B cell (primary cell): ENCODE measurements around the gene POLD2.

Experiments used
- CTCF ChIP-seq: fragments of 200-600 bp; IDR thresholded peaks from one replicate; pipeline ENCODE4 v1.8.0; 2022; ENCODE audit warnings: antibody characterized with exemption, mild to moderate bottlenecking
- EZH2 ChIP-seq: IDR thresholded peaks from 2 replicates; pipeline ENCODE4 v1.6.1; 2012; ENCODE audit warnings: borderline replicate concordance, low read depth, mild to moderate bottlenecking, moderate library complexity, low read length; ENCODE audit not compliant: insufficient read depth, poor library complexity, severe bottlenecking

DNA sequence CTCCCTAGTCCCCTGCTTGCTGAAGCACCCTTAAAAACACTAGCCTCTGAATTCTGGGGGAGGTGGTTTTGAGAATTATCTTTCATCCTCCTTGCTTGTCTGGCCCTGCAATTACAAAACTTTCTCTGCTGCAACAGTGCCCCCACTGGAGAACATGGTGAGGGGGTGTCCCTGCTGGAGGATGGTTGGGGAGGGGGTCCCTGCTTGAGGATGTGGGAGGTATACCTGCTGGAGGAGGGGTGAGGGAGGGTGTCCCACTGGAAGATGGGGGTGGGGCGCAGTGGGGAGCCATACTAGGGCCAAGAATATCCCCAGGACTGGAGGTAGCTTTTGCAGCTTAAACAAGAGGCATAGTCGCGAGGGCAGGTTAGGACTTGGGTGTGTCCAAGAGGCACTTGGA lies 37.8 kb downstream of the POLD2 start:
- TF ChIP-seq EZH2 (no peak), CTCF (no peak)
